ENCODE data around the gene FHL1.

GRCh38 chrX:136159611-136160025, 12.3 kb downstream of the FHL1 start:
- TF ChIP-seq CTCF (IDR thresholded peaks at IDR 0.05) (no peak), POLR2A (IDR thresholded peaks at IDR 0.05) (no peak)

Measured in suprapubic skin (tissue), 3 donors.